Measurements from ENCODE around the gene HOXB9. TPM values are rescaled to one million over a fixed set of nuclear protein-coding genes. Genes with fewer than 3 reads are reported as not detected.

The HOXB9 gene
- total RNA-seq, 4 donors from 2014 or later = 0.09 to 0.48 TPM; not detected in 2

- no peak for TF ChIP-seq CTCF (IDR thresholded peaks at IDR 0.05)
- no peak for ATAC-seq (ENCODE audit: low FRiP score)
- no peak for DNase-seq (ENCODE audit: low spot score)
Observed at GRCh38 chr17:48601539-48602425, 24.4 kb downstream of the HOXB9 start.

- no peak for TF ChIP-seq CTCF (IDR thresholded peaks at IDR 0.05)
- ATAC-seq (ENCODE audit: low FRiP score) (no peak), DNase-seq (ENCODE audit: low spot score) (no peak)
Observed at GRCh38 chr17:48601207-48601538, 25.0 kb downstream of the HOXB9 start.

- ATAC-seq (ENCODE audit: low FRiP score) (no peak), DNase-seq (ENCODE audit: low spot score) (no peak)
- no peak for TF ChIP-seq CTCF (IDR thresholded peaks at IDR 0.05)
Observed at GRCh38 chr17:48600244-48601098, 25.7 kb downstream of the HOXB9 start.

GRCh38 chr17:48599354-48599753 is 26.8 kb downstream of the HOXB9 start:
- no peak for TF ChIP-seq CTCF (IDR thresholded peaks at IDR 0.05)
- ATAC-seq (ENCODE audit: low FRiP score) = no peak
- no peak for DNase-seq (ENCODE audit: low spot score)

- no peak for ATAC-seq (ENCODE audit: low FRiP score)
Observed at GRCh38 chr17:48598736-48599135, 27.4 kb downstream of the HOXB9 start.

More at GRCh38 chr17:48598736-48599135, 27.4 kb downstream of the HOXB9 start:
- no peak for TF ChIP-seq CTCF (IDR thresholded peaks at IDR 0.05)
- no peak for DNase-seq (ENCODE audit: low spot score)

All from omental fat pad (tissue), 4 donors.